Measurements from ENCODE around the gene OR2AK2. TPM values are rescaled to one million over a fixed set of nuclear protein-coding genes. Genes with fewer than 3 reads are reported as not detected.

OR2AK2 gene
- total RNA-seq, result not detected in 2 replicates

GRCh38 chr1:247964933-247965332, at the start of gene OR2AK2:
Gene OR2AK2, plus strand, starts transcription at chr1:247965233. Its CDS starts 144 bp downstream, at chr1:247965377.

GRCh38 chr1:247919952-247920351, 45.1 kb upstream of the OR2AK2 start, which contains the start of gene OR2T8:
Gene OR2T8, plus strand, starts transcription at chr1:247920252. Its CDS starts 766 bp downstream, at chr1:247921018.

GRCh38 chr1:247924868-247925267, 40.2 kb upstream of the OR2AK2 start, which contains the start of gene OR2AJ1:
Gene OR2AJ1, plus strand, starts transcription at chr1:247924889. Its CDS starts 8,880 bp downstream, at chr1:247933769.

GRCh38 chr1:247948558-247948957, 16.5 kb upstream of the OR2AK2 start, which contains the start of gene OR2L8:
Gene OR2L8, plus strand, starts transcription at chr1:247948858. Its CDS starts 0 bp downstream, at chr1:247948858.

GRCh38 chr1:248013229-248013710, 48.2 kb downstream of the OR2AK2 start, which contains the start of gene OR2L5:
Gene OR2L5, plus strand, starts transcription at chr1:248013660. Its CDS starts 8,288 bp downstream, at chr1:248021948.

Other genes starting within 250 kb of the OR2AK2 start
- not detected in 2 replicates for gene OR6F1, start 248.6 kb upstream of the OR2AK2 start, total RNA-seq
- gene OR14K1, start 226.6 kb upstream of the OR2AK2 start, total RNA-seq, result not detected in 2 replicates
- not detected in 2 replicates for gene OR14A2, start 217.1 kb upstream of the OR2AK2 start, total RNA-seq
- gene OR1C1, start 204.7 kb upstream of the OR2AK2 start, total RNA-seq, result not detected in 2 replicates
- not detected in 2 replicates for gene OR14A16, start 141.1 kb upstream of the OR2AK2 start, total RNA-seq
- gene OR11L1, start 123.3 kb upstream of the OR2AK2 start, total RNA-seq, result not detected in 2 replicates
- 0.05 TPM in 1 of 2 replicates, not detected in the other for gene TRIM58, start 108.0 kb upstream of the OR2AK2 start, total RNA-seq
- gene OR2W3, start 69.6 kb upstream of the OR2AK2 start, total RNA-seq, result not detected in 2 replicates
- not detected in 2 replicates for gene OR2T8, start 45.0 kb upstream of the OR2AK2 start, total RNA-seq
- gene OR2AJ1, start 40.3 kb upstream of the OR2AK2 start, total RNA-seq, result not detected in 2 replicates
- not detected in 2 replicates for gene OR2L8, start 16.4 kb upstream of the OR2AK2 start, total RNA-seq
- not detected in 2 replicates for gene OR2L5, start 48.4 kb downstream of the OR2AK2 start, total RNA-seq
- not detected in 2 replicates for gene OR2L2, start 64.8 kb downstream of the OR2AK2 start, total RNA-seq
- gene OR2L3, start 81.6 kb downstream of the OR2AK2 start, total RNA-seq, result not detected in 2 replicates
- not detected in 2 replicates for gene OR2L13, start 130.0 kb downstream of the OR2AK2 start, total RNA-seq
- gene OR2M5, start 179.9 kb downstream of the OR2AK2 start, total RNA-seq, result not detected in 2 replicates
- not detected in 2 replicates for gene OR2M2, start 209.6 kb downstream of the OR2AK2 start, total RNA-seq
- gene OR2M3, start 232.0 kb downstream of the OR2AK2 start, total RNA-seq, result not detected in 2 replicates

Data from smooth muscle cell of the umbilical artery (primary cell).